H1 (cell line): ENCODE data around the gene RAD51B. TPM values are rescaled to one million over a fixed set of nuclear protein-coding genes. Genes with fewer than 3 reads are reported as not detected.

Experiments used
- CTCF ChIA-PET: fragments of 300-600 bp; sonication (Branson Sonifier 250); formaldehyde crosslinking; loops from one replicate; lab custom pipeline; 2021; ENCODE audit not compliant: partially characterized antibody; lab: Charles Lee
- POLR2A ChIA-PET: fragments of 300-600 bp; sonication (Branson Sonifier 250); formaldehyde crosslinking; loops from one replicate; lab custom pipeline; 2021; ENCODE audit warnings: inconsistent platforms; ENCODE audit not compliant: partially characterized antibody; lab: Charles Lee
- DNase-seq, 2 experiments: peaks; one replicate each; pipeline versions ENCODE4 v3.0.0 to v3.0.0-alpha.2; 2010 to 2022; ENCODE audit warnings: low spot score in 2 of 2, low read depth in 1 of 2, mixed read lengths in 1 of 2
- FAIRE-seq: peaks from 2 replicates; lab custom pipeline; 2011; peaks lifted over from hg19 to GRCh38; lab: Jason Lieb, UNC
- H2AFZ ChIP-seq: 2 replicates; pipeline ENCODE4 v1.8.1; 2012; ENCODE audit warnings: low read length, inconsistent platforms
- H2AK5ac ChIP-seq: 2 replicates; pipeline ENCODE4 v1.6.1; 2013; ENCODE audit warnings: low read depth, low read length
- H2BK120ac ChIP-seq: replicated peaks from 2 replicates; pipeline ENCODE3; 2013; ENCODE audit warnings: low read depth, low read length, inconsistent platforms
- H2BK12ac ChIP-seq: 2 replicates; pipeline ENCODE4 v1.6.1; 2013; ENCODE audit warnings: low read depth, low read length
- H2BK15ac ChIP-seq: 2 replicates; pipeline ENCODE4 v1.6.1; 2013; ENCODE audit warnings: low read length
- H2BK20ac ChIP-seq: 2 replicates; pipeline ENCODE4 v1.6.1; 2013; ENCODE audit warnings: low read length
- H2BK5ac ChIP-seq: 2 replicates; pipeline ENCODE4 v1.6.1; 2013; ENCODE audit warnings: low read depth, low read length
- H3K14ac ChIP-seq: 2 replicates; pipeline ENCODE4 v1.6.1; 2013; ENCODE audit warnings: inconsistent platforms; ENCODE audit not compliant: insufficient read length
- H3K18ac ChIP-seq: 2 replicates; pipeline ENCODE4 v1.6.1; 2013; ENCODE audit warnings: low read length; ENCODE audit errors: extremely low read depth
- H3K23ac ChIP-seq: 2 replicates; pipeline ENCODE4 v1.6.1; 2013; ENCODE audit warnings: inconsistent platforms; ENCODE audit not compliant: insufficient read length
- H3K23me2 ChIP-seq: 2 replicates; pipeline ENCODE4 v1.6.1; 2013; ENCODE audit warnings: low read depth, low read length
- H3K27ac ChIP-seq: 2 replicates; pipeline ENCODE4 v1.6.1; 2011; ENCODE audit warnings: low read depth, low read length, inconsistent platforms
- H3K27me3 ChIP-seq, 4 experiments: replicated peaks in 1 of 4; 1 replicate in 1 of 4; 2 replicates in 3 of 4; pipeline versions ENCODE4 v1.6.1 to v1.8.1; 2011 to 2013; ENCODE audit warnings: low read length in 3 of 4, mild to moderate bottlenecking in 3 of 4, inconsistent platforms in 2 of 4, mixed read lengths in 2 of 4, moderate library complexity in 1 of 4; ENCODE audit not compliant: control insufficient read depth in 3 of 4, insufficient read depth in 3 of 4; ENCODE audit errors: extremely low read depth in 1 of 4
- H3K36me3 ChIP-seq, 4 experiments: 2 replicates each; pipeline versions ENCODE4 v1.6.1 to v1.8.1; 2011 to 2013; ENCODE audit warnings: mild to moderate bottlenecking in 4 of 4, low read length in 3 of 4, moderate library complexity in 2 of 4, control low read depth in 1 of 4, inconsistent platforms in 1 of 4; ENCODE audit not compliant: insufficient read depth in 4 of 4, control insufficient read depth in 2 of 4
- H3K4ac ChIP-seq: replicated peaks from 2 replicates; pipeline ENCODE3; 2013; ENCODE audit warnings: low read length, low read depth, mixed read lengths, inconsistent platforms; ENCODE audit not compliant: insufficient read length
- H3K4me1 ChIP-seq, 4 experiments: replicated peaks in 1 of 4; 1 replicate in 1 of 4; 2 replicates in 3 of 4; pipeline versions ENCODE4 v1.6.1 to v1.8.1; 2011 to 2013; ENCODE audit warnings: low read length in 3 of 4, inconsistent platforms in 2 of 4, mixed read lengths in 1 of 4; ENCODE audit not compliant: insufficient read depth in 4 of 4, control insufficient read depth in 3 of 4
- H3K4me2 ChIP-seq, 2 experiments: 2 replicates each; pipeline versions ENCODE4 v1.6.1 to v1.8.1; 2011 to 2013; ENCODE audit warnings: low read depth in 2 of 2, low read length in 2 of 2, control low read depth in 1 of 2, inconsistent platforms in 1 of 2, mild to moderate bottlenecking in 1 of 2; ENCODE audit not compliant: insufficient read depth in 1 of 2
- H3K4me3 ChIP-seq, 4 experiments: fragments of 200-600, 300-600 bp in 1 of 4; sonication (generic), shearing (Covaris generic), sonication (Bioruptor Twin) in 1 of 4; 2 replicates each; pipeline versions ENCODE4 v1.5.1 to v1.8.1; 2011 to 2016; ENCODE audit warnings: low read length in 4 of 4, low read depth in 3 of 4, control low read depth in 2 of 4, inconsistent platforms in 2 of 4, mild to moderate bottlenecking in 2 of 4, mixed read lengths in 1 of 4, moderate library complexity in 1 of 4; ENCODE audit not compliant: insufficient read depth in 2 of 4; ENCODE audit errors: extremely low read depth in 1 of 4
- H3K56ac ChIP-seq: replicated peaks from 2 replicates; pipeline ENCODE3; 2013; ENCODE audit warnings: low read depth, mild to moderate bottlenecking, mixed read lengths, low read length, inconsistent platforms; ENCODE audit not compliant: insufficient read length
- H3K79me1 ChIP-seq: 2 replicates; pipeline ENCODE4 v1.6.1; 2013; ENCODE audit warnings: low read depth, low read length, control low read depth
- H3K79me2 ChIP-seq, 2 experiments: 2 replicates each; pipeline versions ENCODE4 v1.6.1 to v1.8.1; 2012 to 2013; ENCODE audit warnings: low read length in 2 of 2, mild to moderate bottlenecking in 2 of 2, inconsistent platforms in 1 of 2; ENCODE audit not compliant: insufficient read depth in 2 of 2, control insufficient read depth in 1 of 2
- H3K9ac ChIP-seq, 4 experiments: replicated peaks in 1 of 4; 1 replicate in 1 of 4; 2 replicates in 3 of 4; pipeline versions ENCODE4 v1.6.1 to v1.8.1; 2011 to 2013; ENCODE audit warnings: low read depth in 3 of 4, low read length in 3 of 4, control low read depth in 2 of 4, mild to moderate bottlenecking in 2 of 4, moderate library complexity in 2 of 4, inconsistent platforms in 1 of 4; ENCODE audit errors: extremely low read depth in 1 of 4
- H3K9me3 ChIP-seq, 2 experiments: 2 replicates each; pipeline versions ENCODE4 v1.6.1 to v1.8.1; 2012 to 2013; ENCODE audit warnings: mild to moderate bottlenecking in 2 of 2, moderate library complexity in 2 of 2, control low read depth in 1 of 2, inconsistent platforms in 1 of 2, low read depth in 1 of 2, low read length in 1 of 2, mixed read lengths in 1 of 2; ENCODE audit not compliant: insufficient read depth in 2 of 2
- H4K20me1 ChIP-seq, 2 experiments: replicated peaks in 1 of 2; 2 replicates each; pipeline versions ENCODE3 to v1.8.1; 2011 to 2013; ENCODE audit warnings: inconsistent platforms in 2 of 2, low read length in 2 of 2, mild to moderate bottlenecking in 1 of 2; ENCODE audit not compliant: insufficient read depth in 2 of 2, control insufficient read depth in 1 of 2
- H4K5ac ChIP-seq: 2 replicates; pipeline ENCODE4 v1.6.1; 2013; ENCODE audit warnings: low read length, low read depth, mixed read lengths, inconsistent platforms; ENCODE audit not compliant: insufficient read length
- H4K8ac ChIP-seq: 2 replicates; pipeline ENCODE4 v1.8.0; 2013; ENCODE audit warnings: mild to moderate bottlenecking, moderate library complexity, low read length, inconsistent platforms; ENCODE audit not compliant: insufficient read depth; ENCODE audit errors: extremely low read depth
- H4K91ac ChIP-seq: replicated peaks from 2 replicates; pipeline ENCODE3; 2013; ENCODE audit warnings: low read length, mixed read lengths, inconsistent platforms; ENCODE audit not compliant: insufficient read length
- BRCA1 ChIP-seq: IDR thresholded peaks from 2 replicates; pipeline ENCODE4 v1.6.1; 2012; ENCODE audit warnings: low read depth, low read length, improper control_type of control experiment
- POLR2AphosphoS5 ChIP-seq: IDR thresholded peaks from 2 replicates; pipeline ENCODE4 v1.6.1; 2011; ENCODE audit warnings: low read depth, low read length
- RAD21 ChIP-seq, 2 experiments: IDR thresholded peaks in 1 of 2; conservative IDR thresholded peaks in 1 of 2; 2 replicates each; pipeline ENCODE4 v1.6.1; 2011; ENCODE audit warnings: low read depth in 2 of 2, low read length in 2 of 2, improper control_type of control experiment in 1 of 2, inconsistent platforms in 1 of 2, mild to moderate bottlenecking in 1 of 2, moderate library complexity in 1 of 2
- SAP30 ChIP-seq: fragments of 300-600 bp; sonication (generic); IDR thresholded peaks from 2 replicates; pipeline ENCODE4 v1.7.1; 2012; ENCODE audit warnings: low read length, moderate library complexity, mild to moderate bottlenecking, inconsistent platforms; ENCODE audit not compliant: insufficient read depth, insufficient replicate concordance
- WGBS, 2 experiments: shearing (Covaris generic) in 1 of 2; methylation state at CpG; one replicate each; pipeline versions ENCODE4 v1.1.6 to v1.1.7; 2013 to 2015; ENCODE audit warnings: low lambda C conversion rate in 2 of 2, mixed read lengths in 2 of 2, inconsistent platforms in 1 of 2, low coverage in 1 of 2, missing lambda C conversion rate in 1 of 2; ENCODE audit not compliant: insufficient replicate concordance in 2 of 2, insufficient coverage in 1 of 2, insufficient read length in 1 of 2; ENCODE audit errors: extremely low coverage in 1 of 2, missing lambda C conversion rate in 1 of 2; 5-methylcytosine and 5-hydroxymethylcytosine counted together
- polyA plus RNA-seq, 7 experiments: library from polyadenylated mRNA; depleted of rRNA in 3 of 7; stranded (reverse) in 5 of 7; unstranded in 2 of 7; fragments of >200 nt in 5 of 7; fragments of 200-250 nt in 2 of 7; gene quantifications; 1 replicate in 5 of 7; 2 replicates in 1 of 7; 4 replicates in 1 of 7; pipeline versions ENCODE4 v1.2.1 to v1.2.3, GENCODE V29; 2011 to 2013; ENCODE audit warnings: missing spikeins in 2 of 7, mixed read lengths in 2 of 7
- total RNA-seq: library from RNA; stranded (reverse); fragmentation: NEBNext Ultra II Directional; extraction: Animal tissue kit (Norgen Biotek cat#: 25700); gene quantifications from 2 replicates; pipeline ENCODE4 v1.2.1, GENCODE V29; 2021
- TF ChIP-seq, protein P1 (sequence below): IDR thresholded peaks from 2 replicates; pipeline ENCODE4 v1.6.1; 2012; ENCODE audit warnings: low read length, inconsistent platforms

Gene RAD51B
- total and polyA plus RNA-seq, 2 of the 8 experiments (the other 6 are each of a cell fraction or from before 2014, with no cell fraction given), result 3.9 to 14.9 TPM

DNA sequence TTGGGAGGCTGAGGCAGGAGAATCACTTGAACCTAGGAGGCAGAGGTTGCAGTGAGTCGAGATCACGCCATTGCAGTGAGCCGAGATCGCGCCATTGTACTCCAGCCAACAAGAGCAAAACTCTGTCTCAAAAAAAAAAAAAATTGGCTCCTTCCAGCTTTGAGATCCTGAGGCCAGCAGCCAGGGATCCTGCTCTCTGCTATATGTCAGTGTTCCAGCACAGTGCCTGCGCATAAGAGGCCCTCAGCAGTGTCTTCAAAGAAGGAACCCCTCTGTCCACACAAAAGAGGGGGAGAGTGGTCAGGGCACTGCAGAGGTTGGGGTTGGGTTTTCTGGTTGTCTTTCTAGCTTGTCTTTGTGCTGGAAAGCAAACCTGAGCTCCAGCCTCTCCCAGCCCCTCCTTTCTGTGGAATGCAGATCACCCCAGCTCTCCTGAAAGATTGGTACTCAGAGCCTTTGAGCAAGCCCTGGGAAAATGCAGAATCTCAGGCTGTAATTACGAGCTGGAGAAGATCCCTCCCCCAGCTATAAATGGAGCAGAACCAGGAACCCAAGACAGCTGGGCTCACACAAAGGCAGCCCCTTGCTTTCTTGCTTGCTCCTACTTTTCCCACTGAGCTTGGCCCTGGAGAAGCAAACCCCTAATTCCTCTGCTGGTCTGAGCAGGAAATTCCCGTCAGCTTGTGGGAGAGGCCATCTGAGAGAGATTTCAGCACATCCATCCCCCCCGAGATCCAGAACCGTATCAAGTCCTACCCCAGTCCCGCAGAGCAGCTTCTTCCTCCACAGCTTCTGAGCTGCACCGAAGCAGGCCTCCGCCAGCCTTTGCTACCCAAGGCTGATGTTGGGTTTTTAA, 767.5 kb downstream of the RAD51B start:
- peaks cover 13 to 41% (median 24%) of the 10 kb centered on the region in 4 experiments for H3K4me1 ChIP-seq
- H3K9ac ChIP-seq, result no peak overlapping the region
- ChIA-PET CTCF (interaction anchor here (0.6 to 2.5 kb wide), 15 partner anchors 12 to 423 kb away, joined by 3 to 6 read pairs (median 3); no protein-coding TSS in a partner anchor), POLR2A (interaction anchor here (0.6 to 1.7 kb wide), 4 partner anchors 29 to 208 kb away, joined by 3 to 5 read pairs (median 4); partner anchors contain the start of gene ZFP36L1)
- H4K20me1 ChIP-seq, result no peaks in the 10 kb centered on the region
- no peaks in the 10 kb centered on the region for H3K9me3 ChIP-seq
- no peak overlapping the region for H2AK5ac ChIP-seq
- peak overlapping the region; percentile 81 for H3K18ac ChIP-seq
- no peaks in the 10 kb centered on the region for H3K27me3 ChIP-seq
- no peak overlapping the region for H3K4me3 ChIP-seq
- H4K5ac ChIP-seq, result no peak overlapping the region
- no peak overlapping the region for H3K14ac ChIP-seq
- H3K4ac ChIP-seq, result peak overlapping the region; percentile 24
- H3K79me1 ChIP-seq, result no peaks in the 10 kb centered on the region
- FAIRE-seq (no peak), DNase-seq (no peak)
- H2BK5ac ChIP-seq, result peak overlapping the region; percentile 36; the same call in 1 of the 2 replicates
- H4K8ac ChIP-seq, result no peak overlapping the region
- H3K56ac ChIP-seq, result no peak overlapping the region
- H3K36me3 ChIP-seq, result no peaks in the 10 kb centered on the region
- peak overlapping the region; percentile 11 for H2BK120ac ChIP-seq
- WGBS, 2 experiments, result 89% methylated on average over 13 of the region's 13 CpGs; no CpG with 5 or more reads in 1 of the 2 experiments
- H2AFZ ChIP-seq, result no peak overlapping the region
- no peak overlapping the region for H3K27ac ChIP-seq
- H3K4me2 ChIP-seq, result 0 out of 4 replicates have a peak overlapping the region, but pooled peaks of 1 of the 2 experiments have one; percentile 27
- peak overlapping the region; percentile 58 for H4K91ac ChIP-seq
- no peak overlapping the region for H3K23ac ChIP-seq
- H2BK15ac ChIP-seq, result 0 out of 2 replicates have a peak overlapping the region, but pooled peaks have one; percentile 72
- H3K79me2 ChIP-seq, result no peaks in the 10 kb centered on the region
- no peak for TF ChIP-seq SAP30
- TF ChIP-seq, protein P1, sequence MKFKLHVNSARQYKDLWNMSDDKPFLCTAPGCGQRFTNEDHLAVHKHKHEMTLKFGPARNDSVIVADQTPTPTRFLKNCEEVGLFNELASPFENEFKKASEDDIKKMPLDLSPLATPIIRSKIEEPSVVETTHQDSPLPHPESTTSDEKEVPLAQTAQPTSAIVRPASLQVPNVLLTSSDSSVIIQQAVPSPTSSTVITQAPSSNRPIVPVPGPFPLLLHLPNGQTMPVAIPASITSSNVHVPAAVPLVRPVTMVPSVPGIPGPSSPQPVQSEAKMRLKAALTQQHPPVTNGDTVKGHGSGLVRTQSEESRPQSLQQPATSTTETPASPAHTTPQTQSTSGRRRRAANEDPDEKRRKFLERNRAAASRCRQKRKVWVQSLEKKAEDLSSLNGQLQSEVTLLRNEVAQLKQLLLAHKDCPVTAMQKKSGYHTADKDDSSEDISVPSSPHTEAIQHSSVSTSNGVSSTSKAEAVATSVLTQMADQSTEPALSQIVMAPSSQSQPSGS, result no peak
- no peak for TF ChIP-seq POLR2AphosphoS5
- TF ChIP-seq BRCA1, result no peak
- TF ChIP-seq RAD21 (IDR thresholded peaks at IDR 0.05 in 1 of 2, conservative IDR thresholded peaks at IDR 0.05 in 1 of 2; ENCODE audit: low read depth in 2 of 2, low read length in 2 of 2), result no peak
- H2BK12ac ChIP-seq, result peak overlapping the region; percentile 80; the same call in 1 of the 2 replicates
- H3K23me2 ChIP-seq, result no peaks in the 10 kb centered on the region; the same call in 1 of the 2 replicates
- peak overlapping the region; percentile 96; the same call in 1 of the 2 replicates for H2BK20ac ChIP-seq
